Brain microvascular endothelial cell (primary cell): ENCODE data around the gene ANKLE1.
A peak's percentile ranks its signal among the peaks of the same experiment; 100 is the strongest.

ENCODE experiments used
- DNase-seq: peaks from one replicate; pipeline ENCODE4 v3.0.0-alpha.2; 2020
- H3K27ac ChIP-seq: fragments of 250-450 bp; sonication (Bioruptor Pico); 2 replicates; pipeline ENCODE4 v1.5.1; 2020; ENCODE audit warnings: mild to moderate bottlenecking, moderate library complexity
- H3K27me3 ChIP-seq: fragments of 250-450 bp; sonication (Bioruptor Pico); replicated peaks from 2 replicates; pipeline ENCODE4 v1.5.1; 2020; ENCODE audit warnings: mild to moderate bottlenecking
- H3K36me3 ChIP-seq: fragments of 250-450 bp; sonication (Bioruptor Pico); replicated peaks from 2 replicates; pipeline ENCODE4 v1.5.1; 2020; ENCODE audit warnings: mild to moderate bottlenecking
- H3K4me3 ChIP-seq: 2 replicates; pipeline ENCODE4 v1.5.1; 2011; ENCODE audit warnings: low read depth, mild to moderate bottlenecking, control low read depth, low read length, moderate library complexity
- in situ Hi-C: cut with HindIII; loops from 2 replicates; pipeline ENCODE4 v1.10.0; 2017; ENCODE audit warnings: low sequenced_read_pairs, low pct_ligation_motif_present
- TF ChIP-seq, protein P1 (sequence below): IDR thresholded peaks from 2 replicates; pipeline ENCODE4 v1.5.1; 2011; ENCODE audit warnings: low read depth, mild to moderate bottlenecking, moderate library complexity, low read length, control low read depth, inconsistent platforms; ENCODE audit errors: missing control alignments

ANKLE1 gene, protein sequence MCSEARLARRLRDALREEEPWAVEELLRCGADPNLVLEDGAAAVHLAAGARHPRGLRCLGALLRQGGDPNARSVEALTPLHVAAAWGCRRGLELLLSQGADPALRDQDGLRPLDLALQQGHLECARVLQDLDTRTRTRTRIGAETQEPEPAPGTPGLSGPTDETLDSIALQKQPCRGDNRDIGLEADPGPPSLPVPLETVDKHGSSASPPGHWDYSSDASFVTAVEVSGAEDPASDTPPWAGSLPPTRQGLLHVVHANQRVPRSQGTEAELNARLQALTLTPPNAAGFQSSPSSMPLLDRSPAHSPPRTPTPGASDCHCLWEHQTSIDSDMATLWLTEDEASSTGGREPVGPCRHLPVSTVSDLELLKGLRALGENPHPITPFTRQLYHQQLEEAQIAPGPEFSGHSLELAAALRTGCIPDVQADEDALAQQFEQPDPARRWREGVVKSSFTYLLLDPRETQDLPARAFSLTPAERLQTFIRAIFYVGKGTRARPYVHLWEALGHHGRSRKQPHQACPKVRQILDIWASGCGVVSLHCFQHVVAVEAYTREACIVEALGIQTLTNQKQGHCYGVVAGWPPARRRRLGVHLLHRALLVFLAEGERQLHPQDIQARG

DNA sequence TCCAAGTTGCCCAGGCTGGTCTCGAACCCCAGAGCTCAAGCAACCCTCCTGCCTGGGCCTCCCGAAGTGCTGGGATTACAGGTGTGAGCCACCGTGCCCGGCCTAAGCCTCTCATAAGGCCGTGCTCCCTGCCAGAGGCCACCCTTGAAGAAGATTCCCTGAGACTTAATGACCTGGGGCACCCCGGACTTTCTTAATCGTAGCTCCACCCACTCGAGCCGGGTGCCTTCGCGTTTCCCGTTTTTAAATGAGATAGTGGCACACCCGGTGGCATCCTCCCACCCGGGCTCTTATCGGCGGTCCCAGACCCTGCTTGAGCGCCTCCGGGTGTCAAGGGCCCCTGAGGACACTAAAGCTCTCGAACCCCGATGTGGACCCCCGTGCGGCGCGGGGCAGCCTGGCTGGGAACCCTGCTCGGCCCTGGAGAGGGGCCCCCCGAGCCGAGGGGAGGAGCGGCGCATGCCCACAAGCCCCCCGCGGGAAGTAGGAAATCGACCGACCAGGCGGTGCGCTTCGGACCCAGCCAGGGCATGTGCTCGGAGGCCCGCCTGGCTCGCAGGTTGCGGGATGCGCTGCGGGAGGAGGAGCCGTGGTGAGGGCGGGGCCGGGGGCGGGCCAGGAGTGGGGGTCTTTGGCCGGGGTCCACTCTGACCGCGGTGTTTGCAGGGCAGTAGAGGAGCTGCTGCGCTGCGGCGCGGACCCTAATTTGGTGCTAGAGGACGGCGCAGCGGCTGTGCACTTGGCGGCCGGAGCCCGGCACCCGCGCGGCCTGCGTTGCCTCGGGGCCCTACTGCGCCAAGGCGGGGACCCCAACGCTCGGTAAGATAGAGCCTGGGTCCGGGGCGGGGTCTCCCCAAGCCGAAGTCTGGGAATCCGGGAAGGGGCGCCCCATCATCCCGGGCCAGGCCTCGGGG is at the start of gene ANKLE1:
TSS of gene ANKLE1 (plus strand) at position 511 of the 914 bp plus-strand sequence. CDS start at position 531, 20 bp downstream.
- Histone ChIP-seq H3K4me3 (peak within 1 kb of the TSS; percentile 35), H3K27ac (no peak within 1 kb of the TSS), H3K36me3 (peaks cover 7% of the 10 kb centered on the region), H3K27me3 (no peaks in the 10 kb centered on the region)
- TF ChIP-seq, protein P1, sequence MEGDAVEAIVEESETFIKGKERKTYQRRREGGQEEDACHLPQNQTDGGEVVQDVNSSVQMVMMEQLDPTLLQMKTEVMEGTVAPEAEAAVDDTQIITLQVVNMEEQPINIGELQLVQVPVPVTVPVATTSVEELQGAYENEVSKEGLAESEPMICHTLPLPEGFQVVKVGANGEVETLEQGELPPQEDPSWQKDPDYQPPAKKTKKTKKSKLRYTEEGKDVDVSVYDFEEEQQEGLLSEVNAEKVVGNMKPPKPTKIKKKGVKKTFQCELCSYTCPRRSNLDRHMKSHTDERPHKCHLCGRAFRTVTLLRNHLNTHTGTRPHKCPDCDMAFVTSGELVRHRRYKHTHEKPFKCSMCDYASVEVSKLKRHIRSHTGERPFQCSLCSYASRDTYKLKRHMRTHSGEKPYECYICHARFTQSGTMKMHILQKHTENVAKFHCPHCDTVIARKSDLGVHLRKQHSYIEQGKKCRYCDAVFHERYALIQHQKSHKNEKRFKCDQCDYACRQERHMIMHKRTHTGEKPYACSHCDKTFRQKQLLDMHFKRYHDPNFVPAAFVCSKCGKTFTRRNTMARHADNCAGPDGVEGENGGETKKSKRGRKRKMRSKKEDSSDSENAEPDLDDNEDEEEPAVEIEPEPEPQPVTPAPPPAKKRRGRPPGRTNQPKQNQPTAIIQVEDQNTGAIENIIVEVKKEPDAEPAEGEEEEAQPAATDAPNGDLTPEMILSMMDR, result no peak
- in situ Hi-C loops, result no loop called here
- DNase-seq, result no peak

DNA sequence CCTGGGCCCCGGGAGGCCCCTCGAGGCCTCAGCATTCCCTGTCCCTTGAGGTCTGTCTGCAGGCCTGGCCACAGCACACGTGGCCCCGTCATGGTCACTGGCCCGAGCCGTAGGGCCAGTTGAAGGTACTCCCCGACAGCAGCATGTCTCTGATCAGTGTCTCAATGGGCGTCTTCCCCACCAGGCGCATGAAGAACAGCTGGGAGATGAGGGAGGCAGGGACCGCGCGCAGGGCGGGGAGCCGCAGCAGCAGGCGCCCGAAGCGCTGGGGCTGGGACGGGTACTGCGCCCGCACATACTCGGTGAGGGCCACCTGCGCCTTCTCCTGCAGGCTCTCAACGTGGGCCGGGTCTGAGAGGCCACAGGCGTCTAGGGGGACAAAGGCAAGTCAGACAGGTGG is 49.4 kb upstream of the ANKLE1 start:
- H3K36me3 ChIP-seq, result peaks cover 29% of the 10 kb centered on the region
- H3K27ac ChIP-seq, result no peak overlapping the region
- H3K27me3 ChIP-seq, result no peaks in the 10 kb centered on the region
- in situ Hi-C loops, result no loop called here
- no peak overlapping the region for H3K4me3 ChIP-seq
- TF ChIP-seq, protein P1, result no peak
- no peak for DNase-seq

DNA sequence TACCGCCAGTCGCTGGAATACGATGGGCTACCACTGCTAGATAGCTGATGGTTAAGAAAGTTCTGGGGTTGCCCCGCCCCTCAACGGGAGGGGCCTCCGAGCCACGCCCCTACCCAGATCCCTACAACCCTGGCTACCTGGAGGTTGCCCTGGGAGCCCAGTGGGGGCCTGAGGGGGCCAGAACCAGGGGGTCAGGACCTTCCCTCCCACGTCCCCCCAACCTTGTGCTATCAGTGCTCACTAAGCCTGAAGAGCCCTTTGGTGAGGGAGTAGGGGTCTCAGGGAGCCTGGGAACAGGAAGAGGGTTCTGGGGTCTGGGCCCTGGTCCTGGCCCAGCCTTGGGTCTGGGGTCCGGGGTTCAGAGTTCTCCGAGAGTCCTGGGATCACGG is 46.8 kb upstream of the ANKLE1 start:
- H3K27ac ChIP-seq, result no peak overlapping the region
- peaks cover 28% of the 10 kb centered on the region for H3K36me3 ChIP-seq
- H3K4me3 ChIP-seq, result peak overlapping the region; percentile 61
- in situ Hi-C loops, result no loop called here
- H3K27me3 ChIP-seq, result no peaks in the 10 kb centered on the region
- peak; percentile 29 for DNase-seq
- TF ChIP-seq, protein P1, result no peak

DNA sequence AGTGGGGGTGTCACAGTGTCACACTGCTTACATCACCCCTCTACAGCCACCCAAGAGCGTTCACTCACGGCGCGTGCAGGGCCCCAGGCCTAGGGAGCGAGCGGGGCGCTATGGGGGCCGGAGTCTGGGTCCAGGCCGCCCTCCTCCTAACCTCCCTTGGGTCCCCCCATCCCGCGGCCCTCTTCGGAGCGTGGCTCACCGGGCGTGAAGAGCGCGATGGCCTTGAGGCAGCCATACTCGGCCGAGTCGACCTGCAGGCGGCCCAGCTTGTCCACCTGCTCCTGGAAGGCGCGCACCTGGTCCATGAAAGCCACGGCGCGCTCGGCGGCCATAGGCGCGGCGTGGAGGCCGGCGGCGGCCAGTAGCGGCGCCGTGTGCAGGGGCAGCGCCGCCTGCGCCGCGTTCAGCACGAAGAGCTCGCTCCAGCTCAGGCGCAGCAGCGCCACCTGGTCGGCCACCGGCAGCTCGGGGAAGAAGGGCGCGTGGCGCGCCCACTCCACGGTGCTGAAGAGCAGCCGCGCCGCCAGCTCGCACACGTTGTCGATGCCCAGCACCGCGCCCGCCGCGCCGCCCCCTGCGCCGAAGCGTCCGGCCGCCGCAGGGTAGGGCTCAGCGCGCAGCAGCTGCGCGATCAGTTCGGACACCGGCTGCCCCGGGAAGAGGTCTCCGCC is 46.3 kb upstream of the ANKLE1 start:
- H3K27me3 ChIP-seq, result no peaks in the 10 kb centered on the region
- no peak overlapping the region for H3K27ac ChIP-seq
- DNase-seq, result peak; percentile 33
- TF ChIP-seq, protein P1, result peak; percentile 56
- H3K36me3 ChIP-seq, result peaks cover 26% of the 10 kb centered on the region
- in situ Hi-C loops, result no loop called here
- peak overlapping the region; percentile 61 for H3K4me3 ChIP-seq

DNA sequence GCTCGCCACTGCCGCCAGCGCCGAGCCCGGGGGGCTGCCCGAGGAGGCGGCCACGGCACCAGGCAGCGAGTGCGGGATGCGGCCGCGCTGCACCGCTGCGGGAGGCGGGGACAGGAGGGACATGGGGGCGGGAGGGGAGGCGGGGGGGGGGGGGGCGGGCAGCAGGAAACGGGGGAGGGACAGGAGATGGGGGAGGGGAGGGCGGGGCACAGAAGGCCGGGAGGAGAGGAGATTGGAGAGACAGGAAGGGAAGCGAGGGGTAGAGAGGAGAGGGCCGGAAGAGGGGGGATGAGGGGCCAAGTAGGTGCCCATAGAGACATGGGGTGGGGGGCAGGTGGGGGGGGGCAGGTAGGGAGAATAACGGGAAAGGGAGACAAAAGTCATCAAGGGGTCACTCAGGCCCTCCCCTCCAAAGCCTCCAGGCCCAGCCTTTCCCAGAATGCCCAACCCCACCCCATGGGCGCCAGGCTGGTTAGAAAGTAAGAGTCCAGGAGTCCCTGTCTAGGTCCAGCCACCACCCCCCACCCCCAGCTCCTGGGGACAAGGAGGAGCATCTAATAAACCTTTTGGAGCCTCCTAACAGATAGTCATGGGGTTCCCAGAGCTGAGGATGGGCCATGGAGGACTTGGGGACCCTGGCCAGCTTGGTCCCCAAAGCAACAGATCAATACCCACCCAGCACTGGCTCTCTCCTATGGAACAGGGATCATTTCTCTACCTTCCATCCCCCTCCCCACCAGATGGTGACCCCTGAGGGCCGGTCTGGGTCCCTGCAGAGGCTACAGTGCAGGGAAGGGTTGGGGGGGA is 45.5 kb upstream of the ANKLE1 start:
- in situ Hi-C loops, result no loop called here
- no peak for DNase-seq
- no peaks in the 10 kb centered on the region for H3K27me3 ChIP-seq
- H3K4me3 ChIP-seq, result peak overlapping the region; percentile 61
- peaks cover 19% of the 10 kb centered on the region for H3K36me3 ChIP-seq
- H3K27ac ChIP-seq, result no peak overlapping the region
- TF ChIP-seq, protein P1, result no peak
